DOHH2 (cell line): ENCODE measurements around the gene SGF29.

ENCODE experiments used
- H3F3A ChIP-seq: fragments of 200-600 bp; sonication (generic), shearing (Covaris generic); 2 replicates; pipeline ENCODE4 v1.6.0; 2016; ENCODE audit warnings: antibody characterized with exemption, mild to moderate bottlenecking; ENCODE audit not compliant: control insufficient read depth, insufficient read depth
- H3K27ac ChIP-seq: fragments of 200-600 bp; sonication (generic); 2 replicates; pipeline ENCODE4 v1.5.1; 2014; ENCODE audit warnings: low read depth, mild to moderate bottlenecking, low read length, moderate library complexity
- H3K27me3 ChIP-seq: fragments of 200-600 bp; sonication (generic); 2 replicates; pipeline ENCODE4 v1.6.1; 2014; ENCODE audit warnings: mild to moderate bottlenecking, low read length, mixed read lengths; ENCODE audit not compliant: control insufficient read depth
- H3K36me3 ChIP-seq: fragments of 200-600 bp; sonication (generic); 2 replicates; pipeline ENCODE4 v1.6.1; 2014; ENCODE audit warnings: mild to moderate bottlenecking, low read length, moderate library complexity, mixed read lengths; ENCODE audit not compliant: control insufficient read depth
- H3K4me1 ChIP-seq: fragments of 200-600 bp; sonication (generic); 2 replicates; pipeline ENCODE4 v1.6.1; 2014; ENCODE audit warnings: mild to moderate bottlenecking, low read length, mixed read lengths; ENCODE audit not compliant: control insufficient read depth
- H3K4me2 ChIP-seq: fragments of 200-600 bp; sonication (generic); 2 replicates; pipeline ENCODE4 v1.6.0; 2014; ENCODE audit warnings: mild to moderate bottlenecking, low read length, moderate library complexity
- H3K4me3 ChIP-seq: fragments of 200-600 bp; sonication (generic); 2 replicates; pipeline ENCODE4 v1.5.1; 2014; ENCODE audit warnings: mild to moderate bottlenecking, low read length, mixed read lengths
- H3K79me2 ChIP-seq: fragments of 200-600 bp; sonication (generic); 2 replicates; pipeline ENCODE4 v1.6.1; 2014; ENCODE audit warnings: mild to moderate bottlenecking, low read length, mixed read lengths; ENCODE audit not compliant: control insufficient read depth
- H3K9me2 ChIP-seq: fragments of 200-600 bp; sonication (generic); replicated peaks from 2 replicates; pipeline ENCODE4 v1.6.1; 2014; ENCODE audit warnings: mild to moderate bottlenecking, low read length, mixed read lengths; ENCODE audit not compliant: control insufficient read depth
- H3K9me3 ChIP-seq: fragments of 200-600 bp; sonication (generic); 2 replicates; pipeline ENCODE4 v1.6.1; 2014; ENCODE audit warnings: antibody characterized with exemption, low read length, mixed read lengths; ENCODE audit not compliant: control insufficient read depth, insufficient read depth
- H4K20me1 ChIP-seq: fragments of 200-600 bp; sonication (generic); 2 replicates; pipeline ENCODE4 v1.6.0; 2014; ENCODE audit warnings: low read depth, mild to moderate bottlenecking, antibody characterized with exemption, low read length, moderate library complexity; ENCODE audit not compliant: control insufficient read depth, insufficient read depth
- CTCF ChIP-seq: fragments of 200-600 bp; sonication (generic); IDR thresholded peaks from one replicate; pipeline ENCODE4 v1.5.1; 2014; ENCODE audit warnings: antibody characterized with exemption, mild to moderate bottlenecking, low read depth, low read length; ENCODE audit not compliant: poor library complexity, severe bottlenecking
- EZH2phosphoT487 ChIP-seq: fragments of 200-600 bp; sonication (generic); IDR thresholded peaks from 2 replicates; pipeline ENCODE4 v1.6.1; 2017; ENCODE audit warnings: borderline replicate concordance, mild to moderate bottlenecking, antibody characterized with exemption, low read length, moderate library complexity, mixed read lengths

SGF29 gene

GRCh38 chr16:28511031-28511430 is 42.7 kb upstream of the SGF29 start:
- H3K9me3 ChIP-seq = no peaks in the 10 kb centered on the region
- H3K27ac ChIP-seq = no peak overlapping the region
- H3K4me2 ChIP-seq = no peak overlapping the region
- H3K36me3 ChIP-seq = no peaks in the 10 kb centered on the region
- H3F3A ChIP-seq = no peaks in the 10 kb centered on the region
- H3K4me3 ChIP-seq = no peak overlapping the region
- H4K20me1 ChIP-seq = no peaks in the 10 kb centered on the region
- H3K9me2 ChIP-seq = no peaks in the 10 kb centered on the region
- TF ChIP-seq CTCF (no peak), EZH2phosphoT487 (no peak)
- peaks cover 15% of the 10 kb centered on the region for H3K4me1 ChIP-seq
- peaks cover 19% of the 10 kb centered on the region for H3K27me3 ChIP-seq
- H3K79me2 ChIP-seq = no peaks in the 10 kb centered on the region

GRCh38 chr16:28511801-28512789 is 41.6 kb upstream of the SGF29 start:
- H3K27me3 ChIP-seq = peaks cover 8% of the 10 kb centered on the region
- no peaks in the 10 kb centered on the region for H3K9me3 ChIP-seq
- H3K9me2 ChIP-seq = no peaks in the 10 kb centered on the region
- no peaks in the 10 kb centered on the region for H3K79me2 ChIP-seq
- H3K36me3 ChIP-seq = no peaks in the 10 kb centered on the region
- no peak overlapping the region for H3K4me3 ChIP-seq
- H4K20me1 ChIP-seq = no peaks in the 10 kb centered on the region
- H3K4me1 ChIP-seq = peaks cover 11% of the 10 kb centered on the region
- no peak overlapping the region for H3K27ac ChIP-seq
- H3F3A ChIP-seq = no peaks in the 10 kb centered on the region
- no peak overlapping the region for H3K4me2 ChIP-seq
- TF ChIP-seq CTCF (no peak), EZH2phosphoT487 (no peak)

- H3F3A ChIP-seq = no peaks in the 10 kb centered on the region
- H3K9me2 ChIP-seq = no peaks in the 10 kb centered on the region
- no peak for TF ChIP-seq EZH2phosphoT487
- TF ChIP-seq CTCF = no peak
- H3K9me3 ChIP-seq = no peaks in the 10 kb centered on the region
- no peaks in the 10 kb centered on the region for H3K36me3 ChIP-seq
- H3K27me3 ChIP-seq = peaks cover 7% of the 10 kb centered on the region; the same call in 1 of the 2 replicates
- H3K4me1 ChIP-seq = peaks cover 9% of the 10 kb centered on the region
- H3K4me2 ChIP-seq = no peak overlapping the region
- no peaks in the 10 kb centered on the region for H3K79me2 ChIP-seq
- no peak overlapping the region for H3K4me3 ChIP-seq
- H4K20me1 ChIP-seq = no peaks in the 10 kb centered on the region
- H3K27ac ChIP-seq = no peak overlapping the region
Measured at GRCh38 chr16:28513484-28514181, 40.1 kb upstream of the SGF29 start.
